Measurements from ENCODE around the gene MMP17. TPM values are rescaled to one million over a fixed set of nuclear protein-coding genes. Genes with fewer than 3 reads are reported as not detected.

Gene MMP17
- total RNA-seq, 1 experiment from 2014 or later, result 12.6 TPM

GRCh38 chr12:131795690-131796410 is 32.3 kb upstream of the MMP17 start:
- DNase-seq (ENCODE audit: low spot score), result no peak
- CTCF ChIA-PET, result no interaction called here
- no peak for TF ChIP-seq CTCF (conservative IDR thresholded peaks at IDR 0.05; ENCODE audit: low read depth, low read length)
- no peak for TF ChIP-seq EZH2 (IDR thresholded peaks at IDR 0.05; ENCODE audit: borderline replicate concordance, low read depth, low read length, poor library complexity, severe bottlenecking)
- Histone ChIP-seq H3K36me3 (ENCODE audit: insufficient read depth, low read length, poor library complexity, severe bottlenecking) (peaks cover 9% of the 10 kb centered on the region), H3K27me3 (replicated peaks; ENCODE audit: insufficient read depth, low read depth, low read length, poor library complexity) (no peaks in the 10 kb centered on the region), H3K27ac (ENCODE audit: low read depth, low read length, poor library complexity, severe bottlenecking) (no peak overlapping the region), H3K4me1 (ENCODE audit: insufficient read depth, low read length, poor library complexity, severe bottlenecking) (no peaks in the 10 kb centered on the region), H3K4me3 (ENCODE audit: low read depth, low read length, poor library complexity, severe bottlenecking) (no peak overlapping the region), H3K9me3 (ENCODE audit: low read depth, low read length, poor library complexity, severe bottlenecking) (no peaks in the 10 kb centered on the region)
- POLR2A ChIA-PET (ENCODE audit: low non-redundant PET), result no interaction called here
- intact Hi-C loops (cut with micrococcal nuclease; ENCODE audit: unreplicated experiment), result no loop called here
- BruUV-seq (replicated peaks), result no TSS peak

- Histone ChIP-seq H3K27me3 (replicated peaks; ENCODE audit: insufficient read depth, low read depth, low read length, poor library complexity) (no peaks in the 10 kb centered on the region), H3K4me3 (ENCODE audit: low read depth, low read length, poor library complexity, severe bottlenecking) (no peak overlapping the region), H3K27ac (ENCODE audit: low read depth, low read length, poor library complexity, severe bottlenecking) (no peak overlapping the region), H3K9me3 (ENCODE audit: low read depth, low read length, poor library complexity, severe bottlenecking) (no peaks in the 10 kb centered on the region), H3K36me3 (ENCODE audit: insufficient read depth, low read length, poor library complexity, severe bottlenecking) (peaks cover 9% of the 10 kb centered on the region), H3K4me1 (ENCODE audit: insufficient read depth, low read length, poor library complexity, severe bottlenecking) (no peaks in the 10 kb centered on the region)
- intact Hi-C loops (cut with micrococcal nuclease; ENCODE audit: unreplicated experiment), result no loop called here
- TF ChIP-seq EZH2 (IDR thresholded peaks at IDR 0.05; ENCODE audit: borderline replicate concordance, low read depth, low read length, poor library complexity, severe bottlenecking) (no peak), CTCF (conservative IDR thresholded peaks at IDR 0.05; ENCODE audit: low read depth, low read length) (no peak)
- CTCF ChIA-PET, result no interaction called here
- BruUV-seq (replicated peaks), result no TSS peak
- POLR2A ChIA-PET (ENCODE audit: low non-redundant PET), result no interaction called here
- DNase-seq (ENCODE audit: low spot score), result no peak
Observed at GRCh38 chr12:131796411-131796736, 31.8 kb upstream of the MMP17 start.

GRCh38 chr12:131796754-131797587 is 31.2 kb upstream of the MMP17 start:
- intact Hi-C loops (cut with micrococcal nuclease; ENCODE audit: unreplicated experiment), result no loop called here
- no TSS peak for BruUV-seq (replicated peaks)
- no peak for TF ChIP-seq EZH2 (IDR thresholded peaks at IDR 0.05; ENCODE audit: borderline replicate concordance, low read depth, low read length, poor library complexity, severe bottlenecking)
- no peak for TF ChIP-seq CTCF (conservative IDR thresholded peaks at IDR 0.05; ENCODE audit: low read depth, low read length)
- POLR2A ChIA-PET (ENCODE audit: low non-redundant PET), result no interaction called here
- H3K36me3 ChIP-seq (ENCODE audit: insufficient read depth, low read length, poor library complexity, severe bottlenecking), result peaks cover 9% of the 10 kb centered on the region
- H3K9me3 ChIP-seq (ENCODE audit: low read depth, low read length, poor library complexity, severe bottlenecking), result no peaks in the 10 kb centered on the region
- CTCF ChIA-PET, result no interaction called here
- H3K27ac ChIP-seq (ENCODE audit: low read depth, low read length, poor library complexity, severe bottlenecking), result no peak overlapping the region
- H3K27me3 ChIP-seq (replicated peaks; ENCODE audit: insufficient read depth, low read depth, low read length, poor library complexity), result no peaks in the 10 kb centered on the region
- no peak overlapping the region for H3K4me3 ChIP-seq (ENCODE audit: low read depth, low read length, poor library complexity, severe bottlenecking)
- no peaks in the 10 kb centered on the region for H3K4me1 ChIP-seq (ENCODE audit: insufficient read depth, low read length, poor library complexity, severe bottlenecking)
- DNase-seq (ENCODE audit: low spot score), result no peak
